ENCODE data around the gene UBE3A.

DNA sequence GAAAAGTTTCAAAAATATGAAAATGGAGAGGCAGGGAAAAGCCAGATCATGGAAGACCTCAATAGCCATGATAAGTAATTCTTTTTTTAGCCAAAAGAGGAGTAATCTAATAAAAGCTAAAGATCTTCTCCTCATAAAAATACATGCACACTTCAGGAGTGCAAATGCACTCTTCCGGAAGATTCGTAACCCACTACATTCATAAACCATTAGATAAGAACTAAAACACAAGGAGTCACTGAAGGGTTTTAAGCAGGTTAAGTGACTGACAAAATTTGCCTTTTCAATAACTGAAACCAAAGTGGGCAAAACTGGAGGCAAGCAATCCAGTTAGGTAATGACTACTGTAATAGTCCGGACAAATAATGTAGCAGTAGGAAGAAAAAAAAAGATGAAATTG, 46.0 kb downstream of the UBE3A start:
- TF ChIP-seq, protein P1, sequence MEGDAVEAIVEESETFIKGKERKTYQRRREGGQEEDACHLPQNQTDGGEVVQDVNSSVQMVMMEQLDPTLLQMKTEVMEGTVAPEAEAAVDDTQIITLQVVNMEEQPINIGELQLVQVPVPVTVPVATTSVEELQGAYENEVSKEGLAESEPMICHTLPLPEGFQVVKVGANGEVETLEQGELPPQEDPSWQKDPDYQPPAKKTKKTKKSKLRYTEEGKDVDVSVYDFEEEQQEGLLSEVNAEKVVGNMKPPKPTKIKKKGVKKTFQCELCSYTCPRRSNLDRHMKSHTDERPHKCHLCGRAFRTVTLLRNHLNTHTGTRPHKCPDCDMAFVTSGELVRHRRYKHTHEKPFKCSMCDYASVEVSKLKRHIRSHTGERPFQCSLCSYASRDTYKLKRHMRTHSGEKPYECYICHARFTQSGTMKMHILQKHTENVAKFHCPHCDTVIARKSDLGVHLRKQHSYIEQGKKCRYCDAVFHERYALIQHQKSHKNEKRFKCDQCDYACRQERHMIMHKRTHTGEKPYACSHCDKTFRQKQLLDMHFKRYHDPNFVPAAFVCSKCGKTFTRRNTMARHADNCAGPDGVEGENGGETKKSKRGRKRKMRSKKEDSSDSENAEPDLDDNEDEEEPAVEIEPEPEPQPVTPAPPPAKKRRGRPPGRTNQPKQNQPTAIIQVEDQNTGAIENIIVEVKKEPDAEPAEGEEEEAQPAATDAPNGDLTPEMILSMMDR (IDR thresholded peaks at IDR 0.05) = no peak
- no peak for TF ChIP-seq POLR2A (IDR thresholded peaks at IDR 0.05)
